ENCODE measurements around the gene HELZ2.

HELZ2 gene

DNA sequence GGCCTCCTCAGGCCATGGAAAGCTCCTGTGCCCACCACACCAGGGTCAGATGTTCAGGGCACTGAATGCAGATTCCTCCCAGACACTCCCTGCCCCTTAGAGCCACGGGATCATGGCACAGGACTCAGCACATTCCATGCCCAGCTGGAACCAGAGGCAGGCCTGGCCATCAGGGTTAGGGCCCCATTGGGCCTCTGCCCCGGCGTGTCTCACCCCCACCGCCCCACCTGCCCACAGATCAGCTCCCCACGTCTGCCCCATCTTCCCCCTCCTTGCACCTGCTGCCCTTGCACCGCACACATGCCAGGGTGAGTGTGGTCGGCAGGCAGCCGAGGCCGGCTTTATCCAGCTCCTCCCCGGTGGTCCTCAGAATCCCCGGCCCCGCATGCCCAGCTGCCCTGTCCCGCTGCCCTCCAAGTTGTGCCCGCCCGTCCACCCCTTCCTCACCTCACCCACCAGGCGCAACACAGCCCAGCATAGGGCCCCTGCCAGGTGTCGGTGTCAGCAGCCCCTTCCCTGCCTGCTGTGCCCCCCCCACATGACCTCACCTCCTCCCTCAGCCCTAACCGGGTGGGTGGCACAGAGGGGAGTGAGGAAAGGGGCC, 24.3 kb downstream of the HELZ2 start:
- DNase-seq: no peak

DNA sequence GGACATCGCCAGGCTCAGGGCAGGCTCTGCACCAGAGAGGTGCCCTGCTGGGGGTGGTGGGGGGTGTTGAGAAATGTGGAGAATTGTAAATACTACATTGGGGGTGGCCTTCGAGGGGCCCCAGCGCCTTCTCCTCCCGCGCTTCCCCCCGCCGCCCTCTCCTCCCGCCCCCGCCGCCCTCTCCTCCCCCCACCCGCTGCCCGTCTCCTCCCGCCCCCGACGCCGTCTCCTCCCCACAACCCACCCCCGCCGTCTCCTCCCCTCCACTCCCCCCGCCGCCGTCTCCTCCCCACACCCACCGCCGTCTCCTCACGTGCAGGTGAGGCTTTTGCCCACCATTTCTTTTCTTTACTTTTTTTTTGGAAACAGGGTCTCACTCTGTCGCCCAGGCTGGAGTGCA, 25.0 kb downstream of the HELZ2 start:
- DNase-seq: no peak

DNA sequence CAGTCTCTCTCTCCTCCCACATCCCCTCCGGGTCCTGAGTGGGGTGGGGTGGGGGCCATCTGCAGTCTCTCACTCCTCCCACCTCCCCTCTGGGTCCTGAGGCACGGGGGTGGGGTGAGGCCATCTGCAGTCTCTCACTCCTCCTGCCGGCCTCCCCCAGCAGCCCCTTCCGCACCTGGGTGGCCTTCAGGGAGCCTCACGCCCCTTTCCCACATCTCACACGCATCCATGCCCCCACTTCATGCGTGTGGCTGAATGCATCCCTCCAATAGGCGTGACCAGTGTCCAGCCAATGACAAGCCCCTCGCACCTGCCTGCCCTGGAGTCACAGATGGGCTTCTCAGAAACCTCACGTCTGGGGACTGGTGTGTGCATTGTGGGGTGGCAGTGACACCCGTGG, 25.5 kb downstream of the HELZ2 start:
- no peak for DNase-seq

DNA sequence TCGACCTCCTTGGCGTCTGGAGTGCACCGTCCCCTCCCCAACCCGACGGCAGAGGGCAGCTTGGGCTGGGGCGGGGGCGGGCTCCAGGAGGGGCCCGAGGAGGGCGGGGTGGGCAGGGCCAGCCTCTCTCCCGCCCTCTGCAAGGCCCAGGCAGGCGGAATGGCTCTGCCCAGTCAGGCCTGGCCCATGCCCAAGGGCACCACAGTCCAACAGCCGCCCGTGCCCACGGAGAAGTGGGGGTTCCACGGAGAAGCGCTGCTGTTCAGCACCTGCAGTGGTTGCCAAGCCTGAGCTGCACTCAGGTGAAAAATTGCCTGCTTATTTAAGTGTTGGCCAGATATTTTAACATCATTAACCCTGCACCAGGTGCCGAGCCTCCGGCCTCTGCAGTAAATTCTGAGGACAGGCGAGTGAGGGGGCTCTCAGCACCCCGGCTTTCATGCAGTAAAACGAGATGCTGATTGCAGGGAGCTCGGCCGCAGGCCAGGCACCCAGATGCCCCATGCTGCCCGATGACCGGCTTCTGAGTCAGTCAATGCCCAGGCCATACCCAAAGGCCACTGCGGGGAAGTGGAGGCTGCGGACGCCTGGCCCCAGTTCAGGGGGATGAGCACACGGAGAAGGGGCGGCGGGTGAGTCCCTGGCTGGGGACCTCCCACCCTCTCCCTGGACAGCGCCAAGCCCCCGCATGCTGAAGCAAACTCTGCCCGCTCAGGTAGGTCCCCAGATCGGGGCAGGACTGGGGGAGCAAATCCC, 26.1 kb downstream of the HELZ2 start, which contains the start of gene SRMS:
Gene SRMS, minus strand, starts transcription at position 25 of the 756 bp plus-strand sequence. CDS start 286 bp downstream, outside the sequence.
- DNase-seq: no peak

DNA sequence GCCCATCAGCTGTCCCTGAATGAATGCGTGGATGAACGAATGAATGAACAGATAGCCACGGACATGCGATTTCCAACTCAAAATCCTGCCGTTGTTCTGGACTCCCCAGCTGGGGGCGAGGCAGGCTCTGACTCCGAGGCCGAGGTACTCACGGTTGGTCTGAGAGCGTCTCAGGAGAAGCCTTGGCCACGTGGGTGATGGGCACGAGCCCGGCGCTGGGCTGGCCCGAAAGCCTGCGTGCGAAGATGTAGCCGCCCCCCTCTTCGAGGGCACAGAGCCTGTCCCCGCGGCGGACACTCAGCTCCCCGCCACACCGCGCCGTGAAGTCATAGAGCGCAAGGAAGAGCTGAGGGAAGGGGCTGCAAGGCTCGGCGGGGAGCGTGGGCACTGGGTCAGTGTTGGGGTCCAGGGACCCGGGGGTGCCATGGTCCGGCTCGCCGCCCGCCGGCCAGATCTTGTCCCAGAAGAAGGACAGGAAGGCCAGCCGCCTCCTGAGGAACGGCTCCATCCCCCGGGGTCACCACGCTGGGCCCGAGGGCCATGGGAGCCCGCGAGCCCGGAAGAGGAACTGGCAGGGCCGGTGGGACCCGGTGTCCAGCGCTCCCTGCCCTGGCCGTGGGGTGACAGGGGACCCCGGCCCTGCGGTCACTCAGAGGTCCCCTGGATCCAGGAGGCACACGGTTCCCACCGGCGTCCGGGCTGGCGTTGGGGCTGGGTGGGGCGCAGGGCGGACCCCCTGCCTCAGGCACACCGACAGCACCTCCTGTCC, 26.9 kb downstream of the HELZ2 start:
- no peak for DNase-seq

DNA sequence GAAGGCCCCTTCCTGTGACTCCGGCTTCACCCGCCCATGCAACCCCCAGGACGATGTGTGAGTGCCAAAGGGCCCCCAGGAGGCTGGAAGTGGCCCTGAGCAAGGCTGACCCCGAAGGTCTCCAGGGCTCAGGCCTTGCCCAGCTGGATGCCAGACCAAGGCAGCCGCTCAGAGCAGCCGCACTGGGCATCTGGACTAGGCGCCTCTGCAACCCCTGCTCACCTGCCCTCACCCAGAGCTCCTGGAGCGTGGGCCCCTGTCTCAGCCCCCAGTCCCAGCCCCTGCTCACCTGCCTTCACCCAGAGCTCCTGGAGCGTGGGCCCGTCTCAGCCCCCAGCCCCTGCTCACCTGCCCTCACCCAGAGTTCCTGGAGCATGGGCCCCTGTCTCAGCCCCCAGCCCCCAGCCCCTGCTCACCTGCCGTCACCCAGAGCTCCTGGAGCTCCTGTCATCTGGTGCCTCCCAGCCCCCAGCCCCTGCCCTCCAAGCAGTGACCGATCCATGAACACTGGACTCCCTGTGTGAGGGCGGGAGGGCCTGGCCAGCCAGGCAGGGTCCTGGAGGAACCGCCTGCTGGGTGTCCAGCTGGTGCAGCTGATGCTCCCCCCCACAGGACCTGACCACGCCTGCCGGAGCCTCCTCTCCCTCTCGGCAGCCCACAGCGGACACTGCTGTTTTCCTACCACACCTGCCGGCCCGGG, 27.6 kb downstream of the HELZ2 start:
- DNase-seq: no peak

DNA sequence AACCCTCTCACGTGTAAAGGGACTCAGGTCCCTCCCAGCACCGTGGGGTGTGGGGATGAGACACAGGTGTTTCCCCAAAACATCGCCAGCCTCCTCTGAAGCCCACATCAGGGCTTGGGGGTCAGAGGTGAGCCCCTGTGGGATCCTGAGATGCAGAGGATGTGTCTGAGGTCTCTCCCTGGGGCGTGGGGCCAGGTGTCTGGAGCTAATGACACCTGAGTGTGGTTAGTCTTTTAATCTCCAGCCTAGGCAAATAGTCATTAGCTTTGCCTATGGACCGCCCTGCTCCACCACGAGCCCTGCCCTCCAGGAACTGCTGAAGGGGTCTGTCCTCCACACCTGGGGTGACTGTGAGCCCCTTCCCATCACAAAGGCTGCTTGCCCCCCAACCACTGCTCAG, 28.2 kb downstream of the HELZ2 start:
- no peak for DNase-seq

DNA sequence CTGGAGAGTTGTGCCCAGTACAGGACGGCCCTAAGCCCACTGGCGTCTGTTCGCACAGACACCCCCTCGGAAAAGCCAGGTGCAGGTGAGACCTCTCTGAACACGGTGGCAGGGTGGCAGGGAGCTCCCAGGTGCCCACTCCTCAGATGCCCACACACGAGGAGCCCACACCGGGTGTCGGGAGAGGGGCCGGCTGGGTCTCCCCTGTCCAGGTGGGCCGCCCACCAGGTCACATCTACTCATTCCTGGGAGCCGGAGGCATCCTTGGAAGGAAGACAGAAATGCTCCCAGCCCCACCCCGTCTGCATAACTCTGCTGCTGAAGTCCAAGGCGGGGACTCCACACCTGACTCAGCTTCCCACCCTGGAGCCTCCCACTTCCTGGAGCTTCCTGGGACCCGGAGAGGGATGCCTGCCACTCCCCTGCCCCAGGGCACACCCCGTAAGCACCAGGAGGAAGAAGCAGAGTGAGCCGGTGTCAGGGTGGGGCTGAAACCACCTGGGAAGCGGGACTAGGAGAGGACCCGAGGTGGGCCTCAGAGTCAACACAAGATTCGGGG, 29.0 kb downstream of the HELZ2 start:
- no peak for DNase-seq

DNA sequence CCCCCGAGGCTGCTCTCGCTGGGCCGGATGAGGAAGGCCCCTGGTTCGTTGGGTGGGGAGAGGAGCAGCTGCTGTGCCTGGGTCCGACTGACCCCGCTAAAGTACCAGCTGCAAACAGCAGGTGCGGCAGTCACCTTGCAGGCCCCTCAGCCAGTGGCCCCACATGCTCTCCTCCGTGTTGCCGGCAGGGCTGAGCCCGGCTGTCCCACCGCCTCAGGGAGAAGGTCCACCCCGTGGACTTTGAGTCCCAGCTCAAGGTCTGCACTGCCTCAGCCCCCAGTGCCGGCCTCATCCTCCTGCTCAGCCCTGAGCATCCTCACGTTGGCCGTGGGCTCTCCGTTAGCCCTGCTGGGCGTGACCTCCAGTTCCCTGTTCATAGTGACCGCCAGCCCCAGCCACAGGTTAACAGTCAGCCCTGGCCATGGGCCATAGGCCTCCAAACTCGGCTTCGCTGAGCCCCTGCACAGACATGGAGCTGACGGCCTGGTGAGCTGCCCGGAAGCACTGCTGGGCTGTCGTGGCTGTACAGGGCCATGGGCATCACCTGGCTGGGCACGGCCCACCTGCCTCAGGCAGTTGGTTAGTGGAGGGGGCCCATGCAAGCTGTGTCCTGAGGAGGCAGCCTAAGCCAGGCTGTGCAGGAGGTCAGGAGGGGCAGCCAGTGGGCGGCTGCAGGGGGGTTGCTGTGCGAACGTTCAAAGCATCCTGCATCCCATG, 29.6 kb downstream of the HELZ2 start:
- no peak for DNase-seq

DNA sequence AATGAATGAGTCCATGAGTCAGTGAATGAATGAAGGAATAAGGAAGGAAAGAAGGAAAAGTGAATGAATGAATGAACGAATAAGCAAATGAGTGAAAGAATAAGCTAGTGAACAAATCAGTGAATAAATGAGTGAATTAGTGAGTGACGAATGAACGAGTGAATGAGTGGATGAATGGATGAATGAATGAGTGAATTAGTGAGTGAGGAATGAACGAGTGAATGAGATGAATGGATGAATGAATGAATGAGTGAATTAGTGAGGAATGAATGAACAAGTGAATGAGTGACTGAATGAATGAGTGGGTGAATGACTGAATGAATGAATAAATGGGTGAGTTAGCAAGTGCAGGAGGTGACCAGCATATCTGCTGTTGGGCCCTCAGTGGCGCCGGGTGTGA, 30.3 kb downstream of the HELZ2 start:
- DNase-seq: no peak

DNA sequence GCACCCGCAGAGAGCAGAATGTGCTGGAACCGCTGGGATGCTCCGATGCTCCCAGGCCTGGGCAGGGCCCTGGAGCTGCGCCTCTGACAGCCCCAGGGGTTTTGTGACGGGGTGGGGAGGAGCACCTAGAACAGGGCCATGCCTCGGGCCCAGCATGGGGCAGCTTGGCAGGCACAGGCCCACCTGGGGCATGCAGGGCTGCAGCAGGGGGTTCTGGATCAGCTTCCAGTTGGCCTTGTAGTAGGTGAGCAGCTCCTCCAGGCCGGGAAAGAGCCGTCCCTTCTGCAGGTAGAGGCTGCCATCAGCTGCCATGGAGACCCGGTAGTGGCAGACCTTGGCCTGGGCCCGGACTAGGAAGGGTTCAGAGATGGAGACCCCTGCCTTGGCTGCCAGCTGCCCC, 30.9 kb downstream of the HELZ2 start:
- no peak for DNase-seq

DNA sequence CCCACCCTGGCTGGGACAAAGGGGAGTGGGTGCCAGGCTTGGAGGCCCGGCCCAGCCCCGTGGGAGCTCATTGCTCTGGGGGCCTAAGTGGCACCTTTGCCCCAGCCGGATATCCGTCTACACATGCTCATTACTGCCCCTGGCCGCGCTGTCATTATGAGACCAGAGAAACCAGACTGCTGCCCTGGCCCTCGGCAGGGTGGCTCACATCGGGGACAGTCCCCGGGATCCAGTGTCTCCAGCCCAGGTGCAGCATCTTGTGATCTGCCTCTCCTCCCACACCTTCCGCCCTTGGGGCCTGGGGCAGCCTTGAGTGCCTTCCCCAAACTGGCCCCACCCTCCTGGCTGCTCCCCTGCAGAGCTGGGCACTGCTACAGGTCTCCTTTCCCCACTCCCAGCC, 31.3 kb downstream of the HELZ2 start:
- no peak for DNase-seq

DNA sequence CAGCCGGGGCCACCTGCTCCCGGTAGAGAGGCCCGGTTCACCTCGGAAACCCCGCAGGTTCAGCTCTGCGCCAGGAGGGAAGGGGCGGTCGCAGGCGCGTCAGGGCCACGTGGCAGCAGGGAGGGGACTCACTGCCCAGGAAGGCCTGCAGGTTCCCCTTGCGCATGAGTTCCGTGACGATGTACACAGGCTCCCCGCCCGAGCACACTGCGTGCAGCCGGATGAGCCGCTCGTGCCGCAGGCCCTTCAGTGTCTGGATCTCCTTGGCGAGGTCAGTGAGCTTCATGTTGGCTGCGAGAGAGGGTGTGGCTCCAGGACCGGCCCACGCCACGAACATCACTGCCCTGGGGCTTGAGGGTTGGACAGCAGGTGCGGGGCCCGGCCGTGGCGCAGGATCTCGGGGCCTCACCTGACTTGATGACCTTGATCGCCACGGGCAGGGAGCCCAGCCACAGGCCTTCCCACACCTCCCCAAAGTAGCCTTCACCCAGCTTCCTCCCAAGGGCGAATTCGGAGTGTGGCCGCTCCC, 31.9 kb downstream of the HELZ2 start:
- no peak for DNase-seq

DNA sequence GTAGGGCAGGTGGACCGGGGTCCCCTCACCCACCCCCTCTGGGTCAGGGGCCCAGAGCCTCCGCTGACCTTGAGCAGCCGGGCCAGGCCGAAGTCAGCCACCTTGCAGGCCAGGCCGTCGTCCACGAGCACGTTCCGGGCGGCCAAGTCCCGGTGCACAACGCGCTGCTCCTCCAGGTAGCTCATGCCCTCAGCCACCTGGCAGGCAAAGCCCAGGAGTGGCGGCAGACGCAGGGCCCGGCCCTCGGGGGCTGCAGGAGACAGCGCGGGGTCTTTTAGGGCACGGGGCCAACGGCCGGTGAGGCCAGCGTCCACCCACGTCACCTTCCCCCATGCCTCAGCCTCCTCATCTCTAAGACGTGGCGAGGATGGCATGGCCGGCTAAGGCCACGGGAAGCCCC, 32.7 kb downstream of the HELZ2 start:
- no peak for DNase-seq

DNA sequence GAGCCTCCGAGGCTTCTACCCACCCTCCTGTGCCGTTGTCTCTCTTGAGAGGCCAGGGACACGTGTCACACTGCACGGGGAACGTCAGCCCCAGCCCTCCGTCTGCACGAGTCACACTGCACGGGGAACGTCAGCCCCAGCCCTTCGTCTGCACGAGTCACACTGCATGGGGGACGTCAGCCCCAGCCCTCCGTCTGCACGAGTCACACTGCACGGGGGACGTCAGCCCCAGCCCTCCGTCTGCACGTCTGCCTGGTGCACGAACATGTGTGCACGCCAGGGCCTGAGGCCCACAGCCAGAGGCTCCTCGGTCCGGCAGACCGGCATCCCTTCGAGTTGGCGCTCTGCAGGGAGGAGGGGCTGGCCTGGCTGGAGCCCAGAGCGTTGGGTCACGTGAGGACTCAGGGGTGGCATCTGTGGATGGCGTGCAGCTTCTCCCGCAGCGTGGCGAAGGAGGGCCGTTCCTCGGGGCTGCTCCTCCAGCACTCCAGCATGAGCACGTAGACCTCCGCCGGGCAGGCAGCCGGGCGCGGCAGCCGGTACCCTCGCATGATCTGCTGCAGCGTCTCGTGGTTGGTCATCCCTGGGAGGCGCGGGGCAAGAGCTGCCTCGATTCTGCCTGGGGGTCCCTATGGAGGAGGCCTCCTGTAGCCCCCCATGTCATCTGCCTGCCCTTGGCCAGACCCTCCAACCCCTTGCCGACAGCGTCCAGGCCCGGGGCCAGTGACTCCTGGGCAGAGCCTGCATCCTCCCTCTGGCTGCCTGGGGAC, 33.4 kb downstream of the HELZ2 start:
- DNase-seq: no peak

DNA sequence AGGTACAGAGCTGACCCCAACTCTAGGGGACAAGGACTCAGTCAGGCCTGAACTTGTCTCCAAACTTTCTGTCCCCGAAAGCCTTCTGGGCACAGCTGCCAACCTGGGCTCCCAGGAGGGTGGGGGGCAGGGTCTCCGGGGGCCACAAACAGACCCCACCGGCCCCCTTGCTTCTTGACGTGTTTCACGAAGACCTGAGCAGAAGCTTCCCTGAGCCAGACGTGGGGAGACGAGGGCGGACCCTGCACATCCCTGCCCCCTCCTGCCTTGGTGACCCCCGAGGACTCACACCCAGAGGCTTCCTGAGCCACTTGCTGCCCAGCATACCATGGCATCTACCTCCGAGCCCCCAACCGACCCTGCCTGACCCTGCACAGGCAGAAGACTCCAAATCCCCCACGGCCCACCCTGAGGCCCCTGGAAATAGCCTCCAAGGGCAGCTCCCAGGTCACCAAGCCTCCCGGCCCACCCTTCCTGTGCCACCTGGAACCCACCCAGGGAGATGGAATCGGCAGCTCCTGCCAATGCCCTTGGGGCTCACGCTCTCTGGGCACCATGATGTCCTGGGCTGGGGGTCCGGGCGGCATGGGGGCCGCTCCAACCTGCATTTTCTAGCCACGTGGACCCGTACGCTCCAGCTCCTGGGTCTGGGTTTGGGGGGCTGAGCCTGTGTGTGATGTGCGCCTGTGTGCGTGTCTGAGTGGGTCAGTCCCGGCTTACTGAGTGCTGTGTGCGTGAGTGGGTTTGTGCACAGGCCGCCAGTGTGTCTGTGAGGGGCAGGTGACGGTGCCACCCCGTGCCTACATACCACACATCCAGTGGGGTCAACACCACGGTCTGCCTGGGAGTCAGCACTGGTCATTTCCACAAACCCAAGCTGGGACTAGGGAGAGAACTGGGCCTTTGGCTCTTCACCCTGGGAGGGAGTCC, 34.3 kb downstream of the HELZ2 start:
- DNase-seq: no peak

DNA sequence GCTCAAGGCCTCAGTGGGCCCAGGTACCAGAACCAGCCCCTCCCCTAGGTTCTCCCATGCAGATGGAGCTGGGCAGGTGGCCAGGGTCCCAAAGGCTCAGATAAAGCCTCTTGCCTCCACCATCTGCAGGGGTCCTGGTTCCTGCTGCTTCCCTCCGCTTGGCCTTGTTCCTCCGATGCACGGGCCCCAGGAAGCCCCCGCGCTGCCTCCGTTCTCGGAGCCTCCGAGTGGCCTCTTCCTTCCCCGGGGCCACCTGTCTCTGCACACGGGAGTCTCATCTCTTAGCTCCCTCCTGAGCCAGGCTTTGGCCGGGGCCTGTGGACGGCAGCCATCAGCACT, 35.0 kb downstream of the HELZ2 start:
- no peak for DNase-seq

DNA sequence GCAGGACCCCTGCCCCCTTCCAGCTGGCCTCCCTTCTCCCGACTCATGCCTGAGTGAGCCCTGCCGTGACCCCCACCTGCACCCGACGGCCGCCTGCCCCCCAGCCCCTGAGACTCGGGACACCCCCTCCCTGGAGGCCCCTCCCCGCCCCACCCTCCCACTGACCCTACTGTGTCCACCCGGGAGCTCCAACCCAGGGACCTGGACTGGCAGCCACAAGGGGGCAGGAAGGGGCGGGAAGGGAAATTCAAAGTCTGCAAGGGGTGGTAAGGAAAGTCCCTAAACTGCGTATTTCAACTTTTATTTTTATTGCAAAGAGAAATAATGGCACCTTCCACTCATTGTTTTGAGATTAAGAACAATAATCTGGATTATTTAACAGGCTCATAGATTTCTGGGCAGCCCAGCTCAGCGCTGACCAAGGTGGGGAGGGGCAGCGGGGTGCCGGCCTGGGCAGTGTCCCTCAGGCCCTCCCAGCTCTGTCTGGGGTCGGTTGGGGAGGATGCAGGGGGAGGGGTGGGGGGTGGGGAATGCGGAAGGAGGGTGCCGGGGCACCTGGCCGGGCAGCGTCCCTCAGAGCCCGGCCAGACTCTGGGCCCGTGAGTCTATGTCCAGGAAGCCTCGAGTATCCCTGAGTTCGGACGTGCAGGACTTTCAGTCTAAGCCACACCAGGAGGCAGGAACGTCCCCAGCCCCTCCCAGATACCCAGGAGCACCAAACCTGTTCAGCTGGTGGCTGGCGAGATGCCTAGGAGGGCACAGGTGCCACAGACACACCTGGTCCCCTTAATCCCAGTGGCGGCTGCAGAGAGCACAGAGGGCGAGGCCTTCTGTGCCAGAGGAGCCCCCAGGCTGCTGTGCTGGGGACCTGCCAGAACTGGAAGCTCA, 35.6 kb downstream of the HELZ2 start:
- DNase-seq: no peak

DNA sequence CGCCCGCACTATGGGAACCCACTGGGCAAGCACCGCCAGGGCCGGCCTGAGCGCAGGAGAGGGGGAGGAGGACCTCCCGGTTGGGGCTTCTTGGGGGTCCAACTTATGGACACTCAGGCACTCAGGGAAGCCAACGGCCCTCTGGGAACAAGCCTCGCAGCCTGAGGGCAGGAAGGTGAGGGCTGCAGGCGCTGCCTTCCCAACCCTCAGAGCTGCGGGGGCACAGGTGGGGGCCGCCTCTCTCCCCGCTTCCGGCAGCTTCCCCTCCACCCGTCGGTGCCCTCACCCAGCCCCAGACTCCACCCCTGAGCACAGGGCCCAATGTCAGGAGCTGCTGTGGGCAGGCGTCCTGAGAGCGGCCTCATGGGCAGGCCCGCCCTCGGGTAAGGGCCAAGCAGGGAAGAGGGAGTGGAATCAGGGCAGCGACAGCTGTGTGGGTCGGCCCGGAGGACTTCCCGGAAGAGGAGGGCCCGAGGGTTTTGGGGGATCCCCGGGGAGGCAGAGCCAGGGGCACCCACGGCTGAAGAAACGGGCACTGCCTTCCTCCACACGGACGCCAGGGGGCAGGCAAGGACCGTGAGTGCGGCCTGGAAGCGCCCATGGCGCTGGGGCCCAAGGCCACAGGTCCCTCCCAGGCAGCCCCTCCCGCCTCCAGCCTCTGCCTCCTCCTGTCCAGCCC, 36.4 kb downstream of the HELZ2 start:
- peak; percentile 95 for DNase-seq

Data from activated CD4-positive, CD25-positive, alpha-beta regulatory T cell treated with anti-CD3 and anti-CD28 coated beads, Interleukin-2, amount 50 U/mL, for 72 hours (primary cell).